Activated CD4-positive, alpha-beta T cell treated with anti-CD3 and anti-CD28 coated beads, Interleukin-2, amount 10 ng/mL, durations not matched to agents 7 days and 5 days (primary cell): Measurements from ENCODE around the gene DDI2. TPM values are rescaled to one million over a fixed set of nuclear protein-coding genes. Genes with fewer than 3 reads are reported as not detected.

Experiments used
- total RNA-seq, 2 experiments: library from RNA; stranded (reverse); gene quantifications; one replicate each; pipeline ENCODE4 v1.2.3, GENCODE V29; 2021

DDI2 gene
- total RNA-seq, 2 experiments from 2014 or later, result 31.0 to 33.5 TPM

Other genes starting within 250 kb of the DDI2 start
- gene EFHD2, start 207.6 kb upstream of the DDI2 start, total RNA-seq, result 10 to 100 TPM; 67.6 to 69.5 TPM
- under 1 TPM; 0.08 to 0.30 TPM for gene CTRC, start 179.0 kb upstream of the DDI2 start, total RNA-seq
- gene CELA2A, start 160.7 kb upstream of the DDI2 start, total RNA-seq, result not detected
- gene CELA2B, start 141.4 kb upstream of the DDI2 start, total RNA-seq, result not detected
- gene CASP9, start 93.2 kb upstream of the DDI2 start, total RNA-seq, result 10 to 100 TPM; 11.3 to 13.4 TPM
- gene DNAJC16, start 90.6 kb upstream of the DDI2 start, total RNA-seq, result 10 to 100 TPM; 18.8 to 19.6 TPM
- 10 to 100 TPM; 17.0 to 17.6 TPM for gene AGMAT, start 32.4 kb upstream of the DDI2 start, total RNA-seq
- gene PLEKHM2, start 66.9 kb downstream of the DDI2 start, total RNA-seq, result 10 to 100 TPM; 52.7 to 56.0 TPM
- gene SLC25A34, start 118.8 kb downstream of the DDI2 start, total RNA-seq, result 1 to 10 TPM; 1.8 to 2.2 TPM
- gene TMEM82, start 125.0 kb downstream of the DDI2 start, total RNA-seq, result not detected
- under 1 TPM in 1 of 2 experiments, not detected in 1; 0.12 TPM for gene FBLIM1, start 141.3 kb downstream of the DDI2 start, total RNA-seq
- gene UQCRHL, start 190.2 kb downstream of the DDI2 start, total RNA-seq, result 1 to 10 TPM; 1.1 to 1.8 TPM
- gene SPEN, start 230.2 kb downstream of the DDI2 start, total RNA-seq, result 10 to 100 TPM; 65.1 to 65.2 TPM